ENCODE data around the gene HIGD1B.

The HIGD1B gene

DNA sequence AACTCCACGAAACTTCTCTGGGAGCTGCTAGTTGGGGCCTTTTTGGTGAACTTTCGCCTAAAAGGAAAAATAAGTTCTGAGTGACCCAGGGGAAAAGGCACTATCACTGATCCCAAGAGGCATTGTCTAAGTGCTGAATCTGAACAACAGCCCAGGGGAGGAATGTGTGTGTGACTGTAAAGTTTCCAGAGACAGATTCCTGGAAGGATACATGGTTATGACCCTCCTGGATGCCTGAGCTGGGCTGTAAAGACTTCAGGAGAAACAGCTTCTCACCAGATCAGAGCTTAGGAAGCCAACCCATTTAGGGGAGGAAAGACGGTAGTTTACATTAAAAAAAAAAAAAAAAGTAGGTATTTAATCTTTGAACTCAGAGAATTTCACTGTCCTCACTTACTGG is 20.2 kb downstream of the HIGD1B start:
- H2BK12ac ChIP-seq (ENCODE audit: low read length in 2 of 2): no peak overlapping the region
- no peak overlapping the region for H3K4me2 ChIP-seq (ENCODE audit: low read length, poor library complexity, severe bottlenecking)
- no peak for DNase-seq
- H3K4me1 ChIP-seq (ENCODE audit: control insufficient read depth, insufficient read depth, low read depth, low read length): peaks cover 3% of the 10 kb centered on the region
- H2BK120ac ChIP-seq (ENCODE audit: low read depth, low read length): no peak overlapping the region
- H3K79me1 ChIP-seq (replicated peaks; ENCODE audit: low read length, poor library complexity, severe bottlenecking): peaks cover 4% of the 10 kb centered on the region
- no peak overlapping the region for H3K27ac ChIP-seq (ENCODE audit: low read length, poor library complexity, severe bottlenecking)
- H2AFZ ChIP-seq (ENCODE audit: low read depth, low read length): no peak overlapping the region
- no peak overlapping the region for H3K23ac ChIP-seq (ENCODE audit: low read length in 2 of 2)
- no peak overlapping the region for H2BK5ac ChIP-seq (ENCODE audit: low read depth, low read length, poor library complexity, severe bottlenecking)
- H3K27me3 ChIP-seq (ENCODE audit: control insufficient read depth in 1 of 2, insufficient read depth in 1 of 2, low read length in 2 of 2): no peaks in the 10 kb centered on the region
- no peak overlapping the region for H3K18ac ChIP-seq (ENCODE audit: low read depth in 1 of 2, low read length in 2 of 2)
- no peak overlapping the region for H2BK15ac ChIP-seq (ENCODE audit: low read depth, poor library complexity, severe bottlenecking)
- H3K14ac ChIP-seq (ENCODE audit: low read length in 2 of 2): no peak overlapping the region
- no peaks in the 10 kb centered on the region for H3K9me3 ChIP-seq (ENCODE audit: control insufficient read depth, low read length)
- H3K4me3 ChIP-seq (ENCODE audit: insufficient read depth in 1 of 2, low read depth in 1 of 2, low read length in 2 of 2): no peak overlapping the region
- H2AK5ac ChIP-seq (ENCODE audit: low read length, severe bottlenecking): no peak overlapping the region
- no peak overlapping the region for H4K8ac ChIP-seq (ENCODE audit: low read length)
- H3K36me3 ChIP-seq (ENCODE audit: control insufficient read depth in 1 of 2, insufficient read depth in 2 of 2, low read depth in 1 of 2, low read length in 2 of 2): peaks cover 62 to 84% of the 10 kb centered on the region in 2 experiments
- 96% methylated on average over 2 of the region's 3 CpGs for WGBS
- no peak overlapping the region for H3K4ac ChIP-seq (ENCODE audit: low read depth in 1 of 2, low read length in 2 of 2)
- no peak overlapping the region for H3K9ac ChIP-seq (ENCODE audit: low read length)
- H4K91ac ChIP-seq (ENCODE audit: low read length): no peak overlapping the region

- Histone ChIP-seq H3K27me3 (ENCODE audit: control insufficient read depth in 1 of 2, insufficient read depth in 1 of 2, low read length in 2 of 2) (no peaks in the 10 kb centered on the region), H3K4me3 (ENCODE audit: insufficient read depth in 1 of 2, low read depth in 1 of 2, low read length in 2 of 2) (no peak overlapping the region), H3K27ac (ENCODE audit: low read length, poor library complexity, severe bottlenecking) (no peak overlapping the region), H3K36me3 (ENCODE audit: control insufficient read depth in 1 of 2, insufficient read depth in 2 of 2, low read depth in 1 of 2, low read length in 2 of 2) (peaks cover 61 to 81% of the 10 kb centered on the region in 2 experiments), H3K14ac (ENCODE audit: low read length in 2 of 2) (no peak overlapping the region), H4K91ac (ENCODE audit: low read length) (no peak overlapping the region), H2BK15ac (ENCODE audit: low read depth, poor library complexity, severe bottlenecking) (no peak overlapping the region), H3K18ac (ENCODE audit: low read depth in 1 of 2, low read length in 2 of 2) (no peak overlapping the region), H2AFZ (ENCODE audit: low read depth, low read length) (no peak overlapping the region), H2AK5ac (ENCODE audit: low read length, severe bottlenecking) (no peak overlapping the region), H3K9ac (ENCODE audit: low read length) (no peak overlapping the region), H2BK12ac (ENCODE audit: low read length in 2 of 2) (no peak overlapping the region), H2BK120ac (ENCODE audit: low read depth, low read length) (no peak overlapping the region), H3K4me1 (ENCODE audit: control insufficient read depth, insufficient read depth, low read depth, low read length) (peaks cover 3% of the 10 kb centered on the region), H3K9me3 (ENCODE audit: control insufficient read depth, low read length) (no peaks in the 10 kb centered on the region), H4K8ac (ENCODE audit: low read length) (no peak overlapping the region), H3K4me2 (ENCODE audit: low read length, poor library complexity, severe bottlenecking) (no peak overlapping the region), H3K4ac (ENCODE audit: low read depth in 1 of 2, low read length in 2 of 2) (no peak overlapping the region), H2BK5ac (ENCODE audit: low read depth, low read length, poor library complexity, severe bottlenecking) (no peak overlapping the region), H3K23ac (ENCODE audit: low read length in 2 of 2) (no peak overlapping the region), H3K79me1 (replicated peaks; ENCODE audit: low read length, poor library complexity, severe bottlenecking) (peaks cover 9% of the 10 kb centered on the region)
- WGBS: over 99% methylated on average over 12 of the region's 12 CpGs
- DNase-seq: no peak
These were observed 23.9 kb downstream of the HIGD1B start for GRCh38 chr17:44871556-44871955.

- H4K8ac ChIP-seq (ENCODE audit: low read length): no peak overlapping the region
- no peak overlapping the region for H2BK15ac ChIP-seq (ENCODE audit: low read depth, poor library complexity, severe bottlenecking)
These were observed 24.6 kb downstream of the HIGD1B start for GRCh38 chr17:44872131-44872768.

GRCh38 chr17:44875761-44876160 is 28.1 kb downstream of the HIGD1B start:
- WGBS: 97% methylated on average over 6 of the region's 6 CpGs
- no peak overlapping the region for H3K14ac ChIP-seq (ENCODE audit: low read length in 2 of 2)
- no peak overlapping the region for H3K4ac ChIP-seq (ENCODE audit: low read depth in 1 of 2, low read length in 2 of 2)
- H3K23ac ChIP-seq (ENCODE audit: low read length in 2 of 2): no peak overlapping the region
- no peak overlapping the region for H3K4me2 ChIP-seq (ENCODE audit: low read length, poor library complexity, severe bottlenecking)
- no peak overlapping the region for H3K18ac ChIP-seq (ENCODE audit: low read depth in 1 of 2, low read length in 2 of 2)
- no peak overlapping the region for H2BK12ac ChIP-seq (ENCODE audit: low read length in 2 of 2)
- H3K79me1 ChIP-seq (replicated peaks; ENCODE audit: low read length, poor library complexity, severe bottlenecking): peaks cover 16% of the 10 kb centered on the region
- H3K4me1 ChIP-seq (ENCODE audit: control insufficient read depth, insufficient read depth, low read depth, low read length): peaks cover 3% of the 10 kb centered on the region
- H4K8ac ChIP-seq (ENCODE audit: low read length): no peak overlapping the region
- no peaks in the 10 kb centered on the region for H3K9me3 ChIP-seq (ENCODE audit: control insufficient read depth, low read length)
- no peak overlapping the region for H2BK120ac ChIP-seq (ENCODE audit: low read depth, low read length)
- H3K9ac ChIP-seq (ENCODE audit: low read length): no peak overlapping the region
- no peak overlapping the region for H2AFZ ChIP-seq (ENCODE audit: low read depth, low read length)
- no peaks in the 10 kb centered on the region for H3K27me3 ChIP-seq (ENCODE audit: control insufficient read depth in 1 of 2, insufficient read depth in 1 of 2, low read length in 2 of 2)
- H3K4me3 ChIP-seq (ENCODE audit: insufficient read depth in 1 of 2, low read depth in 1 of 2, low read length in 2 of 2): no peak overlapping the region
- H3K36me3 ChIP-seq (ENCODE audit: control insufficient read depth in 1 of 2, insufficient read depth in 2 of 2, low read depth in 1 of 2, low read length in 2 of 2): peaks cover 54 to 77% of the 10 kb centered on the region in 2 experiments
- no peak for DNase-seq
- H2BK5ac ChIP-seq (ENCODE audit: low read depth, low read length, poor library complexity, severe bottlenecking): no peak overlapping the region
- no peak overlapping the region for H2BK15ac ChIP-seq (ENCODE audit: low read depth, poor library complexity, severe bottlenecking)
- H4K91ac ChIP-seq (ENCODE audit: low read length): no peak overlapping the region
- no peak overlapping the region for H2AK5ac ChIP-seq (ENCODE audit: low read length, severe bottlenecking)
- no peak overlapping the region for H3K27ac ChIP-seq (ENCODE audit: low read length, poor library complexity, severe bottlenecking)

More at GRCh38 chr17:44872131-44872768, 24.6 kb downstream of the HIGD1B start:
- no peak overlapping the region for H2AK5ac ChIP-seq (ENCODE audit: low read length, severe bottlenecking)
- no peak overlapping the region for H3K18ac ChIP-seq (ENCODE audit: low read depth in 1 of 2, low read length in 2 of 2)
- H3K4me1 ChIP-seq (ENCODE audit: control insufficient read depth, insufficient read depth, low read depth, low read length): peaks cover 3% of the 10 kb centered on the region
- peaks cover 58 to 81% of the 10 kb centered on the region in 2 experiments for H3K36me3 ChIP-seq (ENCODE audit: control insufficient read depth in 1 of 2, insufficient read depth in 2 of 2, low read depth in 1 of 2, low read length in 2 of 2)
- DNase-seq: no peak
- H3K4ac ChIP-seq (ENCODE audit: low read depth in 1 of 2, low read length in 2 of 2): no peak overlapping the region
- H3K27me3 ChIP-seq (ENCODE audit: control insufficient read depth in 1 of 2, insufficient read depth in 1 of 2, low read length in 2 of 2): no peaks in the 10 kb centered on the region
- no peak overlapping the region for H3K23ac ChIP-seq (ENCODE audit: low read length in 2 of 2)
- H3K9ac ChIP-seq (ENCODE audit: low read length): no peak overlapping the region
- H2BK12ac ChIP-seq (ENCODE audit: low read length in 2 of 2): no peak overlapping the region
- H4K91ac ChIP-seq (ENCODE audit: low read length): no peak overlapping the region
- no peak overlapping the region for H2BK5ac ChIP-seq (ENCODE audit: low read depth, low read length, poor library complexity, severe bottlenecking)
- no peaks in the 10 kb centered on the region for H3K9me3 ChIP-seq (ENCODE audit: control insufficient read depth, low read length)
- peaks cover 11% of the 10 kb centered on the region for H3K79me1 ChIP-seq (replicated peaks; ENCODE audit: low read length, poor library complexity, severe bottlenecking)
- no peak overlapping the region for H3K4me2 ChIP-seq (ENCODE audit: low read length, poor library complexity, severe bottlenecking)
- H3K27ac ChIP-seq (ENCODE audit: low read length, poor library complexity, severe bottlenecking): no peak overlapping the region
- WGBS: 96% methylated on average over 9 of the region's 9 CpGs
- no peak overlapping the region for H3K4me3 ChIP-seq (ENCODE audit: insufficient read depth in 1 of 2, low read depth in 1 of 2, low read length in 2 of 2)
- H2BK120ac ChIP-seq (ENCODE audit: low read depth, low read length): no peak overlapping the region
- H2AFZ ChIP-seq (ENCODE audit: low read depth, low read length): no peak overlapping the region
- H3K14ac ChIP-seq (ENCODE audit: low read length in 2 of 2): no peak overlapping the region

All from mesenchymal stem cell (in vitro differentiated cells and primary cell).